AG09309 (cell line): ENCODE data around the gene CDH26.

ENCODE experiments used
- DNase-seq: peaks from one replicate; pipeline ENCODE4 v3.0.0-alpha.2; 2010; ENCODE audit warnings: low read depth
- H3K4me3 ChIP-seq: 2 replicates; pipeline ENCODE4 v1.5.1; 2011; ENCODE audit warnings: mild to moderate bottlenecking, low read depth, low read length, moderate library complexity; ENCODE audit not compliant: control insufficient read depth
- CTCF ChIP-seq: IDR thresholded peaks from 2 replicates; pipeline ENCODE4 v1.5.1; 2011; ENCODE audit warnings: mild to moderate bottlenecking, low read depth, low read length, inconsistent platforms; ENCODE audit not compliant: insufficient read depth, control insufficient read depth; ENCODE audit errors: missing control alignments

The CDH26 gene

GRCh38 chr20:60060593-60060992 is 102.4 kb downstream of the CDH26 start:
- H3K4me3 ChIP-seq: no peak overlapping the region
- DNase-seq: no peak
- TF ChIP-seq CTCF: no peak

GRCh38 chr20:60062431-60063047 is 104.3 kb downstream of the CDH26 start:
- no peak for TF ChIP-seq CTCF
- peak; percentile 82 for DNase-seq
- H3K4me3 ChIP-seq: no peak overlapping the region

GRCh38 chr20:60063048-60063451 is 104.8 kb downstream of the CDH26 start:
- H3K4me3 ChIP-seq: no peak overlapping the region; the same call in 1 of the 2 replicates
- no peak for DNase-seq
- TF ChIP-seq CTCF: no peak

GRCh38 chr20:60063739-60064380 is 105.6 kb downstream of the CDH26 start:
- no peak for TF ChIP-seq CTCF
- no peak for DNase-seq
- no peak overlapping the region for H3K4me3 ChIP-seq
